Muscle layer of colon (tissue), 2 donors: ENCODE measurements around the gene SRPX.

Source experiments
- H3K27ac ChIP-seq: one replicate; pipeline ENCODE4 v1.7.0; 2013; ENCODE audit warnings: low read depth, mild to moderate bottlenecking, low read length, moderate library complexity
- H3K27me3 ChIP-seq, 2 donors: one replicate each; pipeline ENCODE4 v1.7.0; 2013; ENCODE audit warnings: low read length in 2 of 2, mild to moderate bottlenecking in 2 of 2; ENCODE audit not compliant: insufficient read depth in 2 of 2, control insufficient read depth in 1 of 2
- H3K36me3 ChIP-seq: one replicate; pipeline ENCODE4 v1.7.0; 2013; ENCODE audit warnings: mild to moderate bottlenecking, low read length; ENCODE audit not compliant: insufficient read depth
- H3K4me1 ChIP-seq: one replicate; pipeline ENCODE4 v1.7.0; 2013; ENCODE audit warnings: mild to moderate bottlenecking, low read length; ENCODE audit not compliant: insufficient read depth
- H3K4me3 ChIP-seq, 2 donors: one replicate each; pipeline ENCODE4 v1.7.0; 2013; ENCODE audit warnings: low read length in 2 of 2, low read depth in 1 of 2, mild to moderate bottlenecking in 1 of 2, moderate library complexity in 1 of 2
- H3K9ac ChIP-seq: one replicate; pipeline ENCODE4 v1.7.0; 2013; ENCODE audit warnings: low read length
- H3K9me3 ChIP-seq: one replicate; pipeline ENCODE4 v1.7.0; 2013; ENCODE audit warnings: mild to moderate bottlenecking, low read length
- donor health status: abdominal sarcoma.
- donor health status: Adenocarcinoma of cecum.

SRPX gene

DNA sequence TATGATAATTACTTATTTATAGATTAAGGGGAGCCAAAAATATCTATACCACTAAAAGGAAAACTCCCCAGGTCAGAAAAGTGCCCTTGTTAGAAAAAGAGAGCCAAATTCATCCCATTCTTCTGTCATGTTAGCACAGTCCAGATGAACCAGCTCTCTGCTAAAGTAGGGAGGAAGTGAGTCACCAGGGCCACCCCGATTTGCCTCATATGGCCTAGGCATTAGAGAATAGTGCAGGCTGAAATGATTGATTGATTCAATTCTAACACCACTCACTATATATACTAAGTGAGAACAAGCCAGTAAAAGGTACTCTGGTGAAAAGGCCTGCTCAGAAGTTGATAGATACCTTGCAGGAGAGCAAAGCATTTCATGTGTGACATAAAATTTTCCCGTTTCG is 94.5 kb downstream of the SRPX start:
- H3K4me3 ChIP-seq = no peak overlapping the region
- H3K36me3 ChIP-seq = no peaks in the 10 kb centered on the region
- no peaks in the 10 kb centered on the region for H3K9me3 ChIP-seq
- no peak overlapping the region for H3K9ac ChIP-seq
- H3K4me1 ChIP-seq = no peaks in the 10 kb centered on the region
- H3K27me3 ChIP-seq = peaks cover 0 to under 1% of the 10 kb centered on the region in 2 donors
- no peak overlapping the region for H3K27ac ChIP-seq

DNA sequence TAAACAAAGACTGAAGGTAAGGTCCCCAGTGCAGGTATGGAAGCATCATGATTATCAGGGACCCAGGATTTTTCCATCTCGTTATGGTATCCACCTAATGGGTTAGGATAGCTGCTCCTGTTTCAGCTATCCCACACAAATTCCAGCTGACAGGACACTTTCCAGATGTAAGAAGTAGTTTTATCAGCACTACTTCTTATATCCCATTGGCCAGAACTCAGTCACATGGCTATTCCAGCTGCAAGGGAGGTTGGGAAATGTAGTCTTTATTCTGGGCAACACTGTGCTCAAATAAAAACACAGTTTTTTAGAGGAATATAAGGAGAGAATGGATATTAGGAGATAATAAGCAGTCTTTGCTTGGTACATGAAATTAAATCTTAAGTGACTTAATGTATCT is 96.7 kb downstream of the SRPX start:
- peaks cover 0 to 7% of the 10 kb centered on the region in 2 donors for H3K27me3 ChIP-seq
- H3K4me3 ChIP-seq = no peak overlapping the region
- H3K36me3 ChIP-seq = no peaks in the 10 kb centered on the region

DNA sequence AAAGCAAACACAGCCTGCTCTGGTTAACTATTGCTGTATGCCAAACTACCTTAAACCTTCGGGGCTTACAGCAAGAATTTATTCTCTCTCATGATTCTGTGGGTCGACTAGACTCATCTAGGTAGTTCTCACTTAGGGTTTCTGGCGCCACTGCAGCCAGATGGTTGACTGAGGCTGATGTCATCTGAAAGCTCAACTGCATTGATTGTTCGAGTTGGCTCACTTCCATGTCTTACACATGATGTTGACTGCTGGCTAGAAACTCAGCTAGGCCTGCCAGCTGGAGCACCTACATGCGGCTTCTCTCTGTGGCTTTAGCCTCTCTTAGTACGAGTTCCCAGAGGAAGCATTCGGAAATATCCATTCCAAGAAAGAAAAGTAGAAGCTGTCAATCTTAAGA is 103.2 kb downstream of the SRPX start:
- H3K9me3 ChIP-seq = no peaks in the 10 kb centered on the region
- no peaks in the 10 kb centered on the region for H3K4me1 ChIP-seq
- peaks cover 0 to 7% of the 10 kb centered on the region in 2 donors for H3K27me3 ChIP-seq
- no peak overlapping the region for H3K4me3 ChIP-seq
- H3K36me3 ChIP-seq = no peaks in the 10 kb centered on the region
- H3K9ac ChIP-seq = no peak overlapping the region
- no peak overlapping the region for H3K27ac ChIP-seq

More for the DNA sequence above, 96.7 kb downstream of the SRPX start:
- Histone ChIP-seq H3K9me3 (no peaks in the 10 kb centered on the region), H3K4me1 (no peaks in the 10 kb centered on the region), H3K9ac (no peak overlapping the region), H3K27ac (no peak overlapping the region)

DNA sequence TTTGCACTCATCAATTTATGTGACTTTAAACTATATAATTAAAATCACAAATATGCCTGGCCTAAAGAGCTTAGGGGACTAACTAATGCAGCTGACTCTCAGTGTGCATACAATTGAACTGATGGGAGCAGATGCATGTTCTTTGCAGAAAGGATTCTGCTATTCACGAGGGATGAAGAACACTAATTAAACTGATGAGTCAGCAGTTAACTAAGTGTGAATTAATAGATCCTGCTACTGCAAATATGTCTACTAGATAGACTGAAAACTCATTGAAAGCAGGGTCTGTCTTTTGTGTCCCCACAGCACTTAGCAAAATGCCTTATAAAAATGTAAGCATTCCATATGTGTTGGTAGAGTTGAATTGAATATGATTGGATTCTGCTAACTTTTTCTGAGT is 104.0 kb downstream of the SRPX start:
- no peak overlapping the region for H3K27ac ChIP-seq
- no peaks in the 10 kb centered on the region for H3K36me3 ChIP-seq
- H3K9ac ChIP-seq = no peak overlapping the region
- no peaks in the 10 kb centered on the region for H3K4me1 ChIP-seq
- H3K9me3 ChIP-seq = no peaks in the 10 kb centered on the region
- peaks cover 0 to 7% of the 10 kb centered on the region in 2 donors for H3K27me3 ChIP-seq
- no peak overlapping the region for H3K4me3 ChIP-seq

DNA sequence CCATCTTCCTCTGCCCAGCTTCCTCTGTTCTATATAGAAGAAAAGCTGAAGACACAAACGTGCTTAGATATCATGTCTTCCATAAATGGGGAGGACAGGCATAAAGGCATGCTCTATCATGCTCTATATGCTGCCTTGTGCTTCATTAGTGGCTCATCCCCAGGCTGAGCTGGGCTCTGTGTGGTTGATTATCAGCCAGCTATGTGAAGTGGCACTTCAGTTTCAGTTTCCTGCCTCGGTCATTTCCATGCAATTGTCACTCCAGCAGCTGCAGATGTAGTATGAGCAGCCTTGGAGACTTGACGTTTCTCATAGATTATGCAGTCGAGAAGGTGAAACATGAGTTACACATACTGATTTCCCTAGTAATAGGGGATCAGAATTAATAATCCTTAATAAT is 108.1 kb downstream of the SRPX start:
- Histone ChIP-seq H3K36me3 (no peaks in the 10 kb centered on the region), H3K9ac (no peak overlapping the region), H3K9me3 (no peaks in the 10 kb centered on the region), H3K27ac (no peak overlapping the region), H3K27me3 (no peaks in the 10 kb centered on the region), H3K4me1 (no peaks in the 10 kb centered on the region), H3K4me3 (no peak overlapping the region)

DNA sequence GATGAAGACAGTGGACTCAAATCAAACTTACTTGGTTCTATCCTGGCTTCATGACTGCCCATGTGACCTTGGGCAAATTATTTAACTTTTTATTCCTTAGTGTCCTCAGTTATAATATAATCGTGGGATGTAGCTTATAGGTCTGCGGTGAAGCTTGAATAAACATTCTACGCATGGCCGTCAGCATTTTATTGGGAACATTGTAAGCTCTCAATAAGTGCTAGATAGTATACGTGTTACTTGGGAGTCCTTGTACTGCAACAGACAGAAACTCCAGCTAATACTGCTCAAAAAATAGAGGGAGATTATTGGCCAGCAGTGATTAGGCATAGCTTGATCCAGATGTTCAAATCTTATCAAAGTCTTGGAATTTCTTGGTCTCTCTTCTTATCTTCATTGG is 109.5 kb downstream of the SRPX start:
- Histone ChIP-seq H3K9ac (no peak overlapping the region), H3K27ac (no peak overlapping the region), H3K27me3 (no peaks in the 10 kb centered on the region), H3K36me3 (no peaks in the 10 kb centered on the region), H3K4me1 (no peaks in the 10 kb centered on the region), H3K4me3 (no peak overlapping the region), H3K9me3 (no peaks in the 10 kb centered on the region)

DNA sequence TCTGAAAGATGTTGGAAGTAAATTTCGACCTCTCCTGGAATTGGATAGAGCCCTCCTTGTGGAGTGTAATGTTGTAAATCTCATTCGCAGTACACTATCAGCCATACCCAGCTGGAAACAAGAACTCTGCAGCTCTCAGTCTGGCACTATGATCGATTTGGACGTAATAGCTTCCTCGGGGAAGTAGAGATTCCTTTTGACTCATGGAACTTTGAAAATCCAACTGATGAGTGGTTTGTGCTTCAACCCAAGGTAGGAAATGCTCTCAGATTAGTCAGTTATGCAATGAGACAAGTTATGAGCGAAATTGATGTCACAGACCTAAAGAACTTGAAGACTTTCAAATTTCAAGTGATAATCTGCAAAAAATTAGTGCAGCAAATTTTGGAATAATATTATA is 110.4 kb downstream of the SRPX start:
- Histone ChIP-seq H3K9me3 (no peaks in the 10 kb centered on the region), H3K4me3 (no peak overlapping the region), H3K9ac (no peak overlapping the region), H3K4me1 (no peaks in the 10 kb centered on the region), H3K27me3 (no peaks in the 10 kb centered on the region), H3K27ac (no peak overlapping the region), H3K36me3 (no peaks in the 10 kb centered on the region)

DNA sequence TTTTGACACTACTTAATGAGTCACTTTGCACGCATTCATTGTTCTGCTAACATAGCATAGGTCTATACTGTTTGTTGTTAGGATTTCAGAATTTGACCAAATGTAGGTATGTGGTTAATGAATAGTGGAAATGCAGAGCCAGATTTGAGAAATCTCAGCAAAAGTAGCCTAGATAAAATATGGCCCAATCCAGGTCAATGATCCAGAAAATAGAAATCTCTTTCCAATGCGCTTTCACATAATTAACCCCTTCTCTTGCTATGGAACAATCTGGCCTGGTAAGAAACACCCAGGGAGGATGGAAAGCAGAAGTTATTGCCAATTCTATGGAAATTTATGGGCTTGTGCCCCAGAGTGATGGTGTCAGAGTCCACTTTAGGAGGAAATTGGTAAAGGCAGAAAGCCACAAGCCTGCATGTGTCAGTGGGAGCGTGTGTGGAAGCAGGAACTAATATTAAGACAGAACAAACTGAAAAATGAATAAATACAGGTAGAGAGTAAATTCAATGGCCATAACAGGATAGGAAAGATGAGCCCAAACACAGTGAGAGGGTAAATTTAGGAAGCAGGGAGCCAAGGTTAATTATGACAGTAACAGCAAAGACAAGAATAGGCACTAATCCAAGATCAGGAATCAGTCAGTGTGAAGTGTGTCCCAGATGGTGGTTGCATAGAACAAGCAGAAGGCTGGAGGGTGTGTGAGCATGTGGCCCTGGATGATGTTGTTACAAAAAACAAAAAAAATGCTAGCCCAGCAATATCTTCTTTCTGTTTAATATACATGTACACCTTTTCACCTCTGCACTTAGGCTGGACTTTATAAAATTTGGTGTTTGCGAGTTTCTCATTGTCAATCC is 111.4 kb downstream of the SRPX start:
- no peaks in the 10 kb centered on the region for H3K4me1 ChIP-seq

DNA sequence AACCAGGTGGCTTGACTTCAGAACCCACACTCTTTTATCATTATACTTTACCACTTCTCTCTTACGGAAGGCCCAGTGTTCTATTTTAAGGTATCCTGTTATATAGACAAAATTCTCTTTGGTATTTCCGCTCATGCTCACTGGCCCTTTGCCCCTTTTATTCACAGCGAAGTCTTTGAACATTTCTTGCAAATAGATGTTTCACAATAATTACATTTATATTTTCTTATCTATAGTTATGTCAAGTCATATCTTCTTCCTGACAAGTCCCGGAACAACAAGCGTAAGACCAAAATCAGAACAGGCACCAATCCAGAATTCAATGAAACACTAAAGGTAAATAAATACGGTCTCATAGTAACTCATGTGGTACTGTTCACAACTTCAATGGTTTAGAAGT is 112.3 kb downstream of the SRPX start:
- H3K27me3 ChIP-seq = no peaks in the 10 kb centered on the region

More for the DNA sequence above, 111.4 kb downstream of the SRPX start:
- no peak overlapping the region for H3K27ac ChIP-seq
- H3K27me3 ChIP-seq = no peaks in the 10 kb centered on the region
- H3K9ac ChIP-seq = no peak overlapping the region
- H3K36me3 ChIP-seq = no peaks in the 10 kb centered on the region
- H3K9me3 ChIP-seq = no peaks in the 10 kb centered on the region
- H3K4me3 ChIP-seq = no peak overlapping the region

DNA sequence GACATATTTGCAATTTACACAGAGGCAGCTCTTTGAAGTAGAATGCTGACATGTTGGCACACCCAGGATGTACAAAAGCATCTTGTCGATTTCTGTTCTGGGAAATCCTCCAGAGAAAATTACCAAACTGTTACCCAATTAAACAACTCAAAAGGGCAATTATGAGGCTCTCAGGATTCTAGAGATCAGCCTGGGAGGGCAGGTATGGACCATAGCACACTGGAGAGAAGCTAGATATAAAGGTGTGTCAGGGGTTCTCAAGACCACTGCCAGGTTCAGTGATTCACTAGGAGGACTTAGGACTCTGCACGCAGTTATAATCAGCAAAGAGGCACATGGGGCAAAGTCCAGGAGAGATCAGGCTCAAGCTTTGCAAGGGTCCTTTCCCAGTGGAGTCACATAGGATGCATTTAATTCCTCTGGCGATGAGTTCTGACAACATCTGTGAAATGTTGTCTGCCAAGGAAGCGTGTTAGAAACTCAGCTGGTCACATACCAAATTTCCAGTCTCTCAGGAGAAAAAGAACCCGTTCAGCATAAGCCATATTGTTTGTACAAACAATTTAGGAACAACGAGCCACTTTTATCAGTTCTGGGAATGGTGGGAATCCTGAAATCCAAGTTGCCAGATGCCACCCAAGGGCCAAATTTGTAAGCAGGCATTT is 113.5 kb downstream of the SRPX start:
- H3K9me3 ChIP-seq = no peaks in the 10 kb centered on the region
- no peak overlapping the region for H3K27ac ChIP-seq
- H3K36me3 ChIP-seq = no peaks in the 10 kb centered on the region
- H3K27me3 ChIP-seq = no peaks in the 10 kb centered on the region
- no peak overlapping the region for H3K9ac ChIP-seq
- no peaks in the 10 kb centered on the region for H3K4me1 ChIP-seq
- H3K4me3 ChIP-seq = no peak overlapping the region

More for the DNA sequence above, 112.3 kb downstream of the SRPX start:
- Histone ChIP-seq H3K27ac (no peak overlapping the region), H3K4me1 (no peaks in the 10 kb centered on the region), H3K4me3 (no peak overlapping the region), H3K9ac (no peak overlapping the region), H3K9me3 (no peaks in the 10 kb centered on the region), H3K36me3 (no peaks in the 10 kb centered on the region)

DNA sequence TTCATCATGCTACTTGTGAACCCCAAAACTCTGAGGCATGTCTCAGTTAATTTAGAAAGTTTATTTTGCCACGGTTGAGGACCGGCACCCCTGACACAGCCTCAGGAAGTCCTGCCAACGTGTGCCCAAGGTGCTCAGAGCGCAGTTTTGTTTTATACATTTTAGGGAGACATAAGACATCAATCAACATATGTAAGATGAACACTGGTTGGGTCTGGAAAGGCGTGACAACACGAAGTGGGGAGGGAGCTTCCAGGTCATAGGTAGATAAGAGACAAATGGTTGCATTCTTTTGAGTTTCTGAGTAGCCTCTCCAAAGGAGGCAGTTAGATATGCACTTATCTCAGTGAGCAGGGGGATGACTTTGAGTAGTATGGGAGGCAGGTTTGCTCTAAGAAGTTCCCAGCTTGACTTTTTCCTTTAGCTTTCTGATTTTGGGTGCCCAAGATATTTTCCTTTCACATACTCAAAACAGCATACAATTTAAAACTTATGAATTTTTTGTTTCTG is 115.4 kb downstream of the SRPX start:
- Histone ChIP-seq H3K9ac (no peak overlapping the region), H3K9me3 (no peaks in the 10 kb centered on the region), H3K27ac (no peak overlapping the region), H3K36me3 (no peaks in the 10 kb centered on the region), H3K4me3 (no peak overlapping the region), H3K4me1 (no peaks in the 10 kb centered on the region), H3K27me3 (no peaks in the 10 kb centered on the region)
